ENCODE results near the gene TRMO. TPM values are rescaled to one million over a fixed set of nuclear protein-coding genes. Genes with fewer than 3 reads are reported as not detected.
"Not testable (repeated sequence)": the region's sequence is repeated elsewhere in the genome, so short reads cannot be mapped to it uniquely, and the experiment has no call there.

TRMO gene
- total RNA-seq, 4 donors from 2014 or later: 16.7 to 30.9 (median 19.7) TPM

DNA sequence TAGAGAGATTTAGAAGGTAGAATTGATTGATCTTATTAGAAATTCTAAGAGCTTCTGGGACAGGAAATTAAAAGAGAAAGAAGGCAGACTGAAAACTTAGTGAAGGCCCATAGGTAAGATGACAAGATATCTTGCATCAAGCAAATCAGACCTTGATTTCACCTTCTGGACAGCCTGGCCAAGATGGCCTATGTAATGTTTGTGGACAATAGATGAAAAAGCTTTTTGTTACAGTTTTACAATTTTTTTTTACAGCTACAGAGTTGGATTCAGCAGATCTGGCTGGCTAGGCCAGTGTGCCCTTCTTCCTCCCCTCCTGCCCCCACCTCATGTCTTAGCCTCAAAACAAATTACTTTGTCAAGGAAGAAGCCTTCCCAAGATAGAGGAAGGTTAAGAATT, 37.3 kb upstream of the TRMO start:
- Histone ChIP-seq H3K36me3 (no peaks in the 10 kb centered on the region), H3K27ac (peak overlapping the region in 1 of 4 donors; percentile 18), H3K27me3 (no peaks in the 10 kb centered on the region), H3K9me3 (no peaks in the 10 kb centered on the region), H3K4me1 (peaks cover 0 to 4% (median 0%) of the 10 kb centered on the region in 4 donors), H3K4me3 (no peak overlapping the region)
- TF ChIP-seq POLR2A (IDR thresholded peaks at IDR 0.05) (no peak), EP300 (IDR thresholded peaks at IDR 0.05) (no peak)
- TF ChIP-seq, protein P1, sequence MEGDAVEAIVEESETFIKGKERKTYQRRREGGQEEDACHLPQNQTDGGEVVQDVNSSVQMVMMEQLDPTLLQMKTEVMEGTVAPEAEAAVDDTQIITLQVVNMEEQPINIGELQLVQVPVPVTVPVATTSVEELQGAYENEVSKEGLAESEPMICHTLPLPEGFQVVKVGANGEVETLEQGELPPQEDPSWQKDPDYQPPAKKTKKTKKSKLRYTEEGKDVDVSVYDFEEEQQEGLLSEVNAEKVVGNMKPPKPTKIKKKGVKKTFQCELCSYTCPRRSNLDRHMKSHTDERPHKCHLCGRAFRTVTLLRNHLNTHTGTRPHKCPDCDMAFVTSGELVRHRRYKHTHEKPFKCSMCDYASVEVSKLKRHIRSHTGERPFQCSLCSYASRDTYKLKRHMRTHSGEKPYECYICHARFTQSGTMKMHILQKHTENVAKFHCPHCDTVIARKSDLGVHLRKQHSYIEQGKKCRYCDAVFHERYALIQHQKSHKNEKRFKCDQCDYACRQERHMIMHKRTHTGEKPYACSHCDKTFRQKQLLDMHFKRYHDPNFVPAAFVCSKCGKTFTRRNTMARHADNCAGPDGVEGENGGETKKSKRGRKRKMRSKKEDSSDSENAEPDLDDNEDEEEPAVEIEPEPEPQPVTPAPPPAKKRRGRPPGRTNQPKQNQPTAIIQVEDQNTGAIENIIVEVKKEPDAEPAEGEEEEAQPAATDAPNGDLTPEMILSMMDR (IDR thresholded peaks at IDR 0.05): no peak
- no peak for DNase-seq (ENCODE audit: low spot score in 2 of 2)

DNA sequence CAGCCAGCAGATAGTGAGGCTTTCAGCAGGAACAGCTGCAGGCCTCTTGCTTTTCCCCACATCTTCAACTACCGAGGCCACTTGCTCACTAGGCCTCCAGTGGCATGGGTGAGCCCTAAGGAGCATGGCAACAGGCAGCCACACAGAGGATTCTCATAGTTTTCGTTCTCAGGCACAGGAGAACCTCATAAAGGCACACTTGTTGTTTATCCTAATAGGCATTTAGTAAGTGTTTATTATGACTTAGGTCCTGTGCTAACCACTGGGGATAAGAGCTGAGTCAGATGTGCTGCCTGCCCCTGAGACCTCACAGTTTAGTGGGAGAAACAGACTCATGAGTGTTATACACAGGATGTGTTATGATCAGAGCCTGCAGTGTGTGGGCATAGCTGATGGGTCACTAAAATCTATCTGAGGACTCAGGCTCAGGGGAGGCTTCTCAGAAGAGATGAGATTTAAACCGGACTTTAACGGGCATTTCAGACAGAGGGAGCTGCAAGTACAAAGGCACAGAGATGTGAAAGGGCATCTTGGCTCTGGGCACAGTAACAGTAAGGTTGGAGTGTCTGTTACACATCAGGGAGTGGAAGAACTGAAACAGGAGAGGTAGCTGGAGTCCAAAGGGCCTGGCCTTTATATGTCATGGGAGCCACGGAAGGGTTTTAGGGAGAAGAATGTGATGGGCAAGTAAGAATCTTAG, 36.7 kb upstream of the TRMO start:
- WGBS, 2 donors: 41 to 53% methylated on average over 5 of the region's 5 CpGs
- Histone ChIP-seq H3K4me1 (peaks cover 0 to 4% (median 0%) of the 10 kb centered on the region in 4 donors), H3K4me3 (no peak overlapping the region), H3K36me3 (no peaks in the 10 kb centered on the region), H3K27me3 (no peaks in the 10 kb centered on the region), H3K9me3 (no peaks in the 10 kb centered on the region), H3K27ac (peak overlapping the region in 1 of 4 donors; percentile 67)
- no peak for TF ChIP-seq EP300 (IDR thresholded peaks at IDR 0.05)
- TF ChIP-seq POLR2A (IDR thresholded peaks at IDR 0.05): no peak
- TF ChIP-seq, protein P1 (IDR thresholded peaks at IDR 0.05): no peak
- no peak for DNase-seq (ENCODE audit: low spot score in 2 of 2)

DNA sequence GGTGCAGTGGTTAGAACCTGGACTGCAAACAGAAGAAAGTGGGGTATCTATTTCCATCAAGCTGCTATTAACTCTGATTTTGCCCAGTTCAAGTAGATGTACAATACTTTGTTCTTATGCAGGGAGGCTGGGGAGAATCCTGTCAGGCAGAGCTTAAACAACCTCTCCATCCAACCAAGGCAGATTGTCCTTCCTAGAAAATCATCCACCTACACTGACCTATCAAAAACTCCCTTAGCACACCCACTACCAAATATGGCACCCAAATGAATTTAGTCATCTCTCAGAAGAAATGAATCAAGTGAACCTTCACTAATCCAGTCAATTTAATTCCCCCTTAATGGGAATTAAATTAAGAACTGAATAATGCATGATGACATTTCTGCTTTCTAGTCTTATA, 34.0 kb upstream of the TRMO start:
- Histone ChIP-seq H3K9me3 (peaks cover 0 to 3% (median 0%) of the 10 kb centered on the region in 4 donors), H3K4me3 (no peak overlapping the region), H3K36me3 (no peaks in the 10 kb centered on the region), H3K27me3 (no peaks in the 10 kb centered on the region), H3K27ac (no peak overlapping the region), H3K4me1 (peaks cover 0 to 4% (median 0%) of the 10 kb centered on the region in 4 donors)
- no peak for DNase-seq (ENCODE audit: low spot score in 2 of 2)
- TF ChIP-seq, protein P1 (IDR thresholded peaks at IDR 0.05): no peak
- TF ChIP-seq POLR2A (IDR thresholded peaks at IDR 0.05): no peak
- no peak for TF ChIP-seq EP300 (IDR thresholded peaks at IDR 0.05)

DNA sequence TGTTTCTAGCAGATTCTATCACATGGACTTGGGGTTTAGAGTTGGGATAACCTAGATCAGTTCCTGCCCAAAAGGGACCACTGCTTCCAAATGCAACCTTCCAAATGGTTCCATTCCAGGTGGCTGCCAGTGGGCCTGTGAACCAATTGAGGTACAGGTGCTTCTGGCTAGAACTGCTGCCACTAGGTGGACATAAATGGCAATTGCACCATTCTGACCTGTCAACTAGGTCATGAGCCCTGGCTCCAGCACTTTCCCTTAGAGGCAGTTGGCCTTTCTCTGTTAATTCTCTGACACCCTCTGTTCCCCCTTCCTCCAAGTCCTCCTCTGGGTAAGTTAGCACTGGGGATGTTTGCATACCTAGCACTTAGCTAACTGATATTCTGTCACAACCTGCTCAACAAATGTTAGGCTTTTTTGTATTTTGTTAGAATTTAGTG, 32.3 kb upstream of the TRMO start:
- no peaks in the 10 kb centered on the region for H3K36me3 ChIP-seq
- DNase-seq (ENCODE audit: low spot score in 2 of 2): peak in 1 of 2 donors; percentile 8
- H3K27me3 ChIP-seq: no peaks in the 10 kb centered on the region
- TF ChIP-seq EP300 (IDR thresholded peaks at IDR 0.05): no peak
- TF ChIP-seq POLR2A (IDR thresholded peaks at IDR 0.05): no peak
- TF ChIP-seq, protein P1 (IDR thresholded peaks at IDR 0.05): peak in 4 of 5 experiments; percentile 11 to 48 (median 18)
- H3K27ac ChIP-seq: no peak overlapping the region
- H3K4me1 ChIP-seq: peaks cover 0 to 4% (median 0%) of the 10 kb centered on the region in 4 donors
- no peak overlapping the region for H3K4me3 ChIP-seq
- peaks cover 0 to 11% (median 0%) of the 10 kb centered on the region in 4 donors for H3K9me3 ChIP-seq

DNA sequence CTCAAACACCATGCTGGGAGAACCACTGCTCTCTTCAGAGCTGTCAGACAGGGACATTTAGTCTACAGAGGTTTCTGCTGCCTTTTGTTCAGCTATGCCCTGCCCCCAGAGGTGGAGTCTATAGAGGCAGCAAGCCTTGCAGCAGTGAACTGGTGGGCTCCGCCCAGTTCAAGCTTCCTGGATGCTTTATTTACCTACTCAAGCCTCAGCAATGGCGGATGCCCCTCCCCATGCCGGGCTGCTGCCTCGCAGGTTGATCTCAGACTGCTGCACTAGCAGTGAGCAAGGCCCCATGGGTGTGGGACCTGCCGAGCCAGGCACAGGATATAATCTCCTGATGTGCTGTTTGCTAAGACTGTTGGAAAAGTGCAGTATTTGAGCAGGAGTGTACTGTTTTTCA, 28.6 kb upstream of the TRMO start:
- peaks cover 0 to 11% (median 0%) of the 10 kb centered on the region in 4 donors for H3K9me3 ChIP-seq
- not testable (repeated sequence) for H3K4me1 ChIP-seq; H3K27ac ChIP-seq; H3K36me3 ChIP-seq; H3K27me3 ChIP-seq; H3K4me3 ChIP-seq; DNase-seq (ENCODE audit: low spot score in 2 of 2)
- WGBS, 2 donors: 83 to 88% methylated on average over 5 of the region's 5 CpGs

DNA sequence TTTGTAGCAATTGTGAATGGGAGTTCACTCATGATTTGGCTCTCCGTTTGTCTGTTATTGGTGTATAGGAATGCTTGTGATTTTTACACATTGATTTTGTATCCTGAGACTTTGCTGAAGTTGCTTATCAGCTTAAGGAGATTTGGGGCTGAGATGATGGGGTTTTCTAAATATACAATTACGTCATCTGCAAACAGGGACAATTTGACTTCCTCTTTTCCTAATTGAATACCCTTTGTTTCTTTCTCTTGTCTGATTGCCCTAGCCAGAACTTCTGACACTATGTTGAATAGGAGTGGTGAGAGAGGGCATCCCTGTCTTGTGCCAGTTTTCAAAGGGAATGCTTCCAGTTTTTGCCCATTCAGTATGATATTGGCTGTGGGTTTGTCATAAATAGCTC, 24.8 kb upstream of the TRMO start:
- H3K36me3 ChIP-seq; H3K27me3 ChIP-seq; DNase-seq (ENCODE audit: low spot score in 2 of 2); H3K27ac ChIP-seq; H3K4me3 ChIP-seq; H3K4me1 ChIP-seq: not testable (repeated sequence)
- H3K9me3 ChIP-seq: peaks cover 0 to 11% (median 0%) of the 10 kb centered on the region in 4 donors
- WGBS, 2 donors: 40 to 52% methylated on average over 2 of the region's 2 CpGs

DNA sequence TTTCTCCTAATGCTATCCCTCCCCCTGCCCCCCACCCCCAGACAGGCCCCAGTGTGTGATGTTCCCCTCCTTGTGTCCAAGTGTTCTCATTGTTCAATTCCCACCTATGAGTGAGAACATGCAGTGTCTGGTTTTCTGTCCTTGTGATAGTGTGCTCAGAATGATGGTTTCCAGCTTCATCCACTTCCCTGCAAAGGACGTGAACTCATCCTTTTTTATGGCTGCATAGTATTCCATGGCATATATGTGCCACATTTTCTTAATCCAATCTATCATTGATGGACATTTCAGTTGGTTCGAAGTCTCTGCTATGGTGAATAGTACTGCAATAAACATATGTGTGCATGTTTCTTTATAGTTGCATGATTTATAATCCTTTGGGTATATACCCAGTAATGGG, 23.2 kb upstream of the TRMO start:
- H3K4me1 ChIP-seq; H3K36me3 ChIP-seq; H3K9me3 ChIP-seq; H3K27ac ChIP-seq; H3K27me3 ChIP-seq; DNase-seq (ENCODE audit: low spot score in 2 of 2); H3K4me3 ChIP-seq: not testable (repeated sequence)
- WGBS, 2 donors: 87 to 96% methylated on average over 2 of the region's 2 CpGs
